K562 (cell line): ENCODE data around the gene AGPAT1. TPM values are rescaled to one million over a fixed set of nuclear protein-coding genes. Genes with fewer than 3 reads are reported as not detected.
A peak's percentile ranks its signal among the peaks of the same experiment; 100 is the strongest.

Source experiments
- AFF4 ChIP-seq: sonication (generic); formaldehyde crosslinking; IDR thresholded peaks from 2 replicates; pipeline ENCODE4 v1.8.0; 2023; ENCODE audit warnings: mild to moderate bottlenecking, missing genetic modification reagents
- CTCFL ChIP-seq: IDR thresholded peaks from 2 replicates; pipeline ENCODE4 v1.6.1; 2011; ENCODE audit warnings: borderline replicate concordance, low read depth, mild to moderate bottlenecking, moderate library complexity, low read length; ENCODE audit not compliant: insufficient read depth, poor library complexity, severe bottlenecking
- ESRRB ChIP-seq: fragments of 250-450 bp; sonication (Bioruptor Pico); IDR thresholded peaks from 2 replicates; pipeline ENCODE4 v1.5.0; 2020; ENCODE audit warnings: mild to moderate bottlenecking, moderate library complexity, borderline replicate concordance
- GABPA ChIP-seq: fragments of 200-800 bp; sonication (Bioruptor generic); conservative IDR thresholded peaks from 2 replicates; pipeline ENCODE4 v1.6.1; 2016; ENCODE audit warnings: low read depth, missing genetic modification characterization, missing compliant biosample characterization
- ILF3 ChIP-seq: fragments of 450-650 bp; IDR thresholded peaks from 2 replicates; pipeline ENCODE4 v1.6.1; 2018; ENCODE audit warnings: antibody characterized with exemption, mild to moderate bottlenecking, moderate library complexity, borderline replicate concordance
- KDM1A ChIP-seq, 2 experiments: fragments of 450-650 bp; IDR thresholded peaks; 2 replicates each; pipeline ENCODE4 v1.6.1; 2016; ENCODE audit warnings: mild to moderate bottlenecking in 2 of 2
- MYNN ChIP-seq, 2 experiments: sonication (generic); formaldehyde crosslinking in 1 of 2; IDR thresholded peaks; 2 replicates each; pipeline versions ENCODE4 v1.5.0 to v1.6.1; 2016 to 2020; ENCODE audit warnings: antibody characterized with exemption in 1 of 2, missing genetic modification reagents in 1 of 2
- PHB2 ChIP-seq: fragments of 450-650 bp; IDR thresholded peaks from 2 replicates; pipeline ENCODE4 v1.6.1; 2017; ENCODE audit warnings: low read depth
- STAT6 ChIP-seq: sonication (generic); formaldehyde crosslinking; IDR thresholded peaks from 2 replicates; pipeline ENCODE4 v1.8.1; 2023; ENCODE audit warnings: mild to moderate bottlenecking, missing genetic modification reagents
- USF1 ChIP-seq: sonication (generic); formaldehyde crosslinking; IDR thresholded peaks from 2 replicates; pipeline ENCODE4 v1.9.0; 2022; ENCODE audit warnings: mild to moderate bottlenecking, missing genetic modification reagents
- ZKSCAN8 ChIP-seq: fragments of 200-800 bp; sonication (Bioruptor generic); IDR thresholded peaks from 2 replicates; pipeline ENCODE4 v1.6.1; 2016; ENCODE audit warnings: missing genetic modification characterization, missing compliant biosample characterization
- ZNF561 ChIP-seq: fragments of 450-650 bp; formaldehyde crosslinking; conservative IDR thresholded peaks from 2 replicates; pipeline ENCODE4 v1.4.0; 2020; ENCODE audit warnings: mild to moderate bottlenecking, moderate library complexity
- ZSCAN29 ChIP-seq: fragments of 450-650 bp; IDR thresholded peaks from 2 replicates; pipeline ENCODE4 v1.6.1; 2017
- polyA plus RNA-seq, 8 experiments: library from polyadenylated mRNA; depleted of rRNA in 4 of 8; stranded (reverse) in 5 of 8; unstranded in 3 of 8; fragments of >200 nt; fragmentation: Nextera tagmentation in 2 of 8; fragmentation: Illumina TruSeq in 1 of 8; extraction: Ambion mirVana in 2 of 8; extraction: Trizol in 1 of 8; gene quantifications; 2 replicates each; pipeline versions ENCODE4 v1.2.1 to v1.2.3, GENCODE V29; 2011 to 2014; ENCODE audit warnings: inconsistent platforms in 1 of 8, missing spikeins in 1 of 8
- total RNA-seq, 7 experiments: library from RNA; depleted of rRNA in 6 of 7; stranded (reverse); fragments of >200 nt in 6 of 7; fragmentation: Illumina TruSeq in 2 of 7; extraction: Trizol in 2 of 7; gene quantifications; 2 replicates each; pipeline versions ENCODE4 v1.2.1 to v1.2.3, GENCODE V29; 2011 to 2021; ENCODE audit warnings: low replicate concordance in 1 of 7

AGPAT1 gene
- total and polyA plus RNA-seq, 9 of the 15 experiments (the other 6 are each of a cell fraction or from before 2014, with no cell fraction given), result 37.9 to 176 (median 69.4) TPM

- TF ChIP-seq ZSCAN29 (peak; percentile 32; the same call in 1 of the 2 replicates), MYNN (IDR thresholded peaks at IDR 0.05) (no peak), MYNN (CRISPR knock-in tag; IDR thresholded peaks at IDR 0.05) (no peak), PHB2 (peak; percentile 77), AFF4 (CRISPR knock-in tag) (no peak; the same call in 1 of the 2 replicates), ILF3 (no peak), ZKSCAN8 (CRISPR knock-in tag) (no peak), USF1 (0 out of 2 replicates have a peak, but pooled peaks have one; percentile 52), ESRRB (no peak), ZNF561 (CRISPR knock-in tag) (0 out of 2 replicates have a peak, but pooled peaks have one; percentile 32), STAT6 (CRISPR knock-in tag) (no peak), KDM1A (IDR thresholded peaks at IDR 0.05) (peak in 1 of 2 experiments; percentile 24; a peak in 3 of 4 replicates), CTCFL (no peak), GABPA (tag) (no peak)
These were observed 745 bp upstream of the AGPAT1 start (continued) for GRCh38 chr6:32176476-32177182.
